H9 (cell line): ENCODE data around the gene FAM222B. TPM values are rescaled to one million over a fixed set of nuclear protein-coding genes. Genes with fewer than 3 reads are reported as not detected.

Experiments
- DNase-seq: peaks from one replicate; pipeline ENCODE4 v3.0.0-alpha.2; 2017
- H2AFZ ChIP-seq: one replicate; pipeline ENCODE4 v1.6.1; 2013; ENCODE audit warnings: mild to moderate bottlenecking, low read length, control low read depth, moderate library complexity
- H2AK5ac ChIP-seq: 2 replicates; pipeline ENCODE4 v1.6.1; 2013; ENCODE audit warnings: low read length, control low read depth, mixed read lengths; ENCODE audit not compliant: insufficient read length
- H2BK120ac ChIP-seq: one replicate; pipeline ENCODE4 v1.6.1; 2013; ENCODE audit warnings: low read depth, mild to moderate bottlenecking, low read length, control low read depth, inconsistent platforms; ENCODE audit not compliant: poor library complexity, severe bottlenecking
- H2BK12ac ChIP-seq: 2 replicates; pipeline ENCODE4 v1.6.1; 2013; ENCODE audit warnings: low read length, control low read depth, mixed read lengths, low read depth; ENCODE audit not compliant: insufficient read length
- H2BK15ac ChIP-seq: 2 replicates; pipeline ENCODE4 v1.6.1; 2013; ENCODE audit warnings: low read depth, low read length, control low read depth
- H2BK20ac ChIP-seq: one replicate; pipeline ENCODE4 v1.6.1; 2013; ENCODE audit warnings: low read depth, mild to moderate bottlenecking, low read length, control low read depth, inconsistent platforms; ENCODE audit not compliant: poor library complexity, severe bottlenecking
- H2BK5ac ChIP-seq: 2 replicates; pipeline ENCODE4 v1.6.1; 2013; ENCODE audit warnings: low read length, control low read depth, mixed read lengths; ENCODE audit not compliant: insufficient read length
- H3K14ac ChIP-seq: 2 replicates; pipeline ENCODE4 v1.6.1; 2013; ENCODE audit warnings: low read length, control low read depth; ENCODE audit not compliant: insufficient read depth
- H3K18ac ChIP-seq: 2 replicates; pipeline ENCODE4 v1.6.1; 2013; ENCODE audit warnings: low read depth, mild to moderate bottlenecking, mixed read lengths, low read length, control low read depth; ENCODE audit not compliant: insufficient read length
- H3K23ac ChIP-seq: 2 replicates; pipeline ENCODE4 v1.6.1; 2013; ENCODE audit warnings: low read length, control low read depth, mixed read lengths, low read depth; ENCODE audit not compliant: insufficient read length
- H3K23me2 ChIP-seq: 2 replicates; pipeline ENCODE4 v1.6.1; 2013; ENCODE audit warnings: low read depth, mild to moderate bottlenecking, mixed read lengths, low read length, control low read depth; ENCODE audit not compliant: insufficient read length, poor library complexity, severe bottlenecking
- H3K27ac ChIP-seq: 2 replicates; pipeline ENCODE4 v1.5.1; 2013; ENCODE audit warnings: low read length, control low read depth, mixed read lengths, low read depth; ENCODE audit not compliant: insufficient read length
- H3K27me3 ChIP-seq: 2 replicates; pipeline ENCODE4 v1.6.1; 2013; ENCODE audit warnings: low read length, control low read depth, inconsistent platforms; ENCODE audit not compliant: insufficient read depth
- H3K4ac ChIP-seq: 2 replicates; pipeline ENCODE4 v1.6.1; 2013; ENCODE audit warnings: low read depth, mild to moderate bottlenecking, control low read depth, inconsistent platforms, low read length, moderate library complexity
- H3K4me1 ChIP-seq: 2 replicates; pipeline ENCODE4 v1.6.1; 2013; ENCODE audit warnings: low read length, control low read depth, inconsistent platforms; ENCODE audit not compliant: insufficient read depth
- H3K4me2 ChIP-seq: 2 replicates; pipeline ENCODE4 v1.6.1; 2013; ENCODE audit warnings: low read length, control low read depth, mixed read lengths; ENCODE audit not compliant: insufficient read length, insufficient read depth
- H3K56ac ChIP-seq: 2 replicates; pipeline ENCODE4 v1.6.1; 2013; ENCODE audit warnings: low read depth, mild to moderate bottlenecking, mixed read lengths, low read length, control low read depth; ENCODE audit not compliant: insufficient read length
- H3K79me1 ChIP-seq: 2 replicates; pipeline ENCODE4 v1.6.1; 2013; ENCODE audit warnings: low read depth, mild to moderate bottlenecking, moderate library complexity, low read length, control low read depth, inconsistent platforms; ENCODE audit not compliant: insufficient read depth, poor library complexity, severe bottlenecking
- H3K79me2 ChIP-seq: 2 replicates; pipeline ENCODE4 v1.6.1; 2013; ENCODE audit warnings: low read length, control low read depth, inconsistent platforms; ENCODE audit not compliant: insufficient read depth
- H3K9ac ChIP-seq: 2 replicates; pipeline ENCODE4 v1.6.1; 2013; ENCODE audit warnings: low read length, control low read depth, mixed read lengths; ENCODE audit not compliant: insufficient read length; ENCODE audit errors: extremely low read depth
- H3K9me3 ChIP-seq: one replicate; pipeline ENCODE4 v1.6.1; 2013; ENCODE audit warnings: low read depth, low read length, inconsistent platforms; ENCODE audit not compliant: control insufficient read depth
- H3T11ph ChIP-seq: one replicate; pipeline ENCODE4 v1.6.1; 2013; ENCODE audit warnings: mild to moderate bottlenecking, low read length, control low read depth, inconsistent platforms
- H4K20me1 ChIP-seq: one replicate; pipeline ENCODE4 v1.6.1; 2013; ENCODE audit not compliant: control insufficient read depth, insufficient read length, insufficient read depth
- H4K5ac ChIP-seq: 2 replicates; pipeline ENCODE4 v1.6.1; 2013; ENCODE audit warnings: low read depth, mild to moderate bottlenecking, mixed read lengths, low read length, control low read depth; ENCODE audit not compliant: insufficient read length
- H4K8ac ChIP-seq: replicated peaks from 2 replicates; pipeline ENCODE4 v1.6.1; 2013; ENCODE audit warnings: low read length, control low read depth, mixed read lengths, low read depth; ENCODE audit not compliant: insufficient read length
- H4K91ac ChIP-seq: 2 replicates; pipeline ENCODE4 v1.6.1; 2013; ENCODE audit warnings: low read depth, mild to moderate bottlenecking, moderate library complexity, mixed read lengths, low read length, control low read depth; ENCODE audit not compliant: insufficient read length
- H3K27ac Mint-ChIP-seq, 3 experiments: 2 replicates in 2 of 3; 3 replicates in 1 of 3; pipeline ENCODE4 v1.8.0; 2020 to 2021; ENCODE audit warnings: mixed read lengths in 3 of 3, mild to moderate bottlenecking in 1 of 3, moderate library complexity in 1 of 3
- H3K27me3 Mint-ChIP-seq: 2 replicates; pipeline ENCODE4 v1.8.0; 2021; ENCODE audit warnings: low read depth, mild to moderate bottlenecking, moderate library complexity, mixed read lengths
- H3K36me3 Mint-ChIP-seq, 3 experiments: 2 replicates in 2 of 3; 3 replicates in 1 of 3; pipeline ENCODE4 v1.8.0; 2020 to 2021; ENCODE audit warnings: low read depth in 3 of 3, mixed read lengths in 3 of 3; ENCODE audit not compliant: insufficient read depth in 1 of 3
- H3K4me1 Mint-ChIP-seq, 2 experiments: 2 replicates each; pipeline ENCODE4 v1.8.0; 2020; ENCODE audit warnings: mixed read lengths in 2 of 2
- H3K4me3 Mint-ChIP-seq, 2 experiments: 2 replicates in 1 of 2; 3 replicates in 1 of 2; pipeline ENCODE4 v1.8.0; 2020 to 2021; ENCODE audit warnings: mild to moderate bottlenecking in 2 of 2, mixed read lengths in 2 of 2, moderate library complexity in 1 of 2
- H3K9me3 Mint-ChIP-seq, 2 experiments: 2 replicates in 1 of 2; 3 replicates in 1 of 2; pipeline ENCODE4 v1.8.0; 2020; ENCODE audit warnings: mild to moderate bottlenecking in 2 of 2, mixed read lengths in 2 of 2, moderate library complexity in 1 of 2
- WGBS: extraction: QIAGEN DNeasy Blood & Tissue Kit; methylation state at CpG from one replicate; pipeline ENCODE4 v1.1.7; 2013; ENCODE audit warnings: missing lambda C conversion rate, low lambda C conversion rate, mixed read lengths; ENCODE audit not compliant: insufficient read length; ENCODE audit errors: extremely low coverage; 5-methylcytosine and 5-hydroxymethylcytosine counted together
- total RNA-seq: library from RNA; stranded (reverse); gene quantifications from 2 replicates; pipeline ENCODE4 v1.2.1, GENCODE V29; 2021
- TF ChIP-seq, protein P1 (sequence below): fragments of 200-600 bp; sonication (generic); conservative IDR thresholded peaks from 3 replicates; pipeline ENCODE4 v1.8.0; 2021; ENCODE audit warnings: antibody characterized with exemption, mild to moderate bottlenecking

FAM222B gene
- total RNA-seq, 1 experiment from 2014 or later: 76.1 TPM

DNA sequence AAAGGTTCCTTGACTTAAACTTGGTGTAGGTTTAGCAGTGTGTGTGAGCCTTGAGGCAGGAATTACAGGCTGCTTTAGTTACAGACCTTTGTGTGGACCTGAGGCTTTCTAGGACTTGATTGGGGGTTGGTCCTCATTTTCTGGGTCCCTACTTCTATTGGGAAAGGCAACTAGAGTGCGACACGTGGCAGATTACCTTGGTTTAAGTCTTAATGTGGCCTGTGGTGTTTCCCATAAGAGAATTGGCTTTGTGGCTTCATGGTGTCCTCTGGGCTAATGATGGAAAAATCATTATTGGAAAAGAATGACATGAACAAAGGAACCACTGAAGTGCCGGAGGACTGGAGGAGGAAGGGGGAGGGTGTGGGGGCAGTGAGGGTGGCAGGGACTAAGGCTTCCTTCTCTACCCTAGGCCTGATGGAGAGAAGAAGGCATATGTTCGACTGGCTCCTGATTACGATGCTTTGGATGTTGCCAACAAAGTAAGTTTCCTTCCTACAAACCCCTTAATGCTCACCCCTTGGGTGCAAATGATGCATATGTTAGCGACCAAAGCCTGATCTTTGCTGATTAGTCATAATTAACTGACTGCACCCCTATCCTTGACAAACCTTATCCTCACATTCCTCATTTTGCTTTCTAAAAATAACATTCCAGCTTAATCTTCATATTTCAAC lies 119.3 kb downstream of the FAM222B start:
- H3K27me3 ChIP-seq: no peaks in the 10 kb centered on the region
- H3T11ph ChIP-seq: no peak overlapping the region
- peak overlapping the region in 2 of 3 experiments; percentile 31 to 70; a peak in 4 of 7 replicates for H3K27ac Mint-ChIP-seq
- no peak overlapping the region for H3K56ac ChIP-seq
- H2AFZ ChIP-seq: no peak overlapping the region
- DNase-seq: no peak
- H2BK120ac ChIP-seq: no peak overlapping the region
- no peaks in the 10 kb centered on the region; a peak in 2 of 5 replicates for H3K9me3 Mint-ChIP-seq
- no peaks in the 10 kb centered on the region for H3K9me3 ChIP-seq
- H3K4me2 ChIP-seq: peak overlapping the region; percentile 90
- no peak overlapping the region for H2BK15ac ChIP-seq
- peaks cover 34% of the 10 kb centered on the region for H3K23me2 ChIP-seq
- no peak overlapping the region for H4K8ac ChIP-seq
- peaks cover 14% of the 10 kb centered on the region; the same call in 1 of the 2 replicates for H3K79me2 ChIP-seq
- no peak overlapping the region for H3K9ac ChIP-seq
- peak overlapping the region; percentile 48 to 96 for H3K4me3 Mint-ChIP-seq
- H4K20me1 ChIP-seq: no peaks in the 10 kb centered on the region
- no peak overlapping the region for H3K23ac ChIP-seq
- H4K91ac ChIP-seq: no peak overlapping the region
- no peaks in the 10 kb centered on the region; the same call in 1 of the 2 replicates for H3K27me3 Mint-ChIP-seq
- H3K4me1 ChIP-seq: 0 out of 2 replicates have a peak, but pooled peaks cover 7% of the 10 kb centered on the region
- H3K4ac ChIP-seq: no peak overlapping the region
- no CpG with 5 or more reads among the region's 6 CpGs for WGBS
- no peak overlapping the region for H4K5ac ChIP-seq
- H2BK5ac ChIP-seq: no peak overlapping the region
- H3K79me1 ChIP-seq: peaks cover 3% of the 10 kb centered on the region
- no peak overlapping the region for H2AK5ac ChIP-seq
- no peak overlapping the region for H3K14ac ChIP-seq
- no peak overlapping the region for H3K27ac ChIP-seq
- H3K18ac ChIP-seq: no peak overlapping the region
- peaks cover 45 to 56% (median 49%) of the 10 kb centered on the region in 3 experiments for H3K36me3 Mint-ChIP-seq
- H3K4me1 Mint-ChIP-seq: peaks cover 39 to 60% of the 10 kb centered on the region in 2 experiments
- H2BK12ac ChIP-seq: no peak overlapping the region
- TF ChIP-seq, protein P1, sequence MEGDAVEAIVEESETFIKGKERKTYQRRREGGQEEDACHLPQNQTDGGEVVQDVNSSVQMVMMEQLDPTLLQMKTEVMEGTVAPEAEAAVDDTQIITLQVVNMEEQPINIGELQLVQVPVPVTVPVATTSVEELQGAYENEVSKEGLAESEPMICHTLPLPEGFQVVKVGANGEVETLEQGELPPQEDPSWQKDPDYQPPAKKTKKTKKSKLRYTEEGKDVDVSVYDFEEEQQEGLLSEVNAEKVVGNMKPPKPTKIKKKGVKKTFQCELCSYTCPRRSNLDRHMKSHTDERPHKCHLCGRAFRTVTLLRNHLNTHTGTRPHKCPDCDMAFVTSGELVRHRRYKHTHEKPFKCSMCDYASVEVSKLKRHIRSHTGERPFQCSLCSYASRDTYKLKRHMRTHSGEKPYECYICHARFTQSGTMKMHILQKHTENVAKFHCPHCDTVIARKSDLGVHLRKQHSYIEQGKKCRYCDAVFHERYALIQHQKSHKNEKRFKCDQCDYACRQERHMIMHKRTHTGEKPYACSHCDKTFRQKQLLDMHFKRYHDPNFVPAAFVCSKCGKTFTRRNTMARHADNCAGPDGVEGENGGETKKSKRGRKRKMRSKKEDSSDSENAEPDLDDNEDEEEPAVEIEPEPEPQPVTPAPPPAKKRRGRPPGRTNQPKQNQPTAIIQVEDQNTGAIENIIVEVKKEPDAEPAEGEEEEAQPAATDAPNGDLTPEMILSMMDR: no peak
- no peak overlapping the region for H2BK20ac ChIP-seq
